ENCODE data around the gene TCF12.

- TF ChIP-seq CTCF (IDR thresholded peaks at IDR 0.05; ENCODE audit: extremely low read depth in 1 of 2, insufficient read depth in 1 of 2, low read depth in 1 of 2, low read length in 2 of 2), result no peak
- TF ChIP-seq POLR2A (IDR thresholded peaks at IDR 0.05; ENCODE audit: low read depth, low read length), result no peak
- no peak for TF ChIP-seq EZH2 (IDR thresholded peaks at IDR 0.05; ENCODE audit: borderline replicate concordance, low read depth, low read length, severe bottlenecking)
- no peak for TF ChIP-seq POLR2AphosphoS5 (IDR thresholded peaks at IDR 0.05; ENCODE audit: insufficient read depth, low read depth, low read length)
- no peak for TF ChIP-seq JUN (IDR thresholded peaks at IDR 0.05; ENCODE audit: borderline replicate concordance, insufficient read depth, insufficient read length, low read depth)
- TF ChIP-seq GATA2 (IDR thresholded peaks at IDR 0.05; ENCODE audit: insufficient read depth, insufficient read length, low read depth, low read length), result no peak
- no peak for TF ChIP-seq MAX (IDR thresholded peaks at IDR 0.05; ENCODE audit: insufficient read depth, insufficient read length)
- TF ChIP-seq MYC (IDR thresholded peaks at IDR 0.05; ENCODE audit: low read depth, low read length), result no peak
- no peak for TF ChIP-seq FOS (IDR thresholded peaks at IDR 0.05; ENCODE audit: borderline replicate concordance, insufficient read depth, low read length)
Measured at GRCh38 chr15:56931639-56932508, 13.4 kb downstream of the TCF12 start.
